ENCODE measurements around the gene HSPA14.
"Not testable (repeated sequence)": the region's sequence is repeated elsewhere in the genome, so short reads cannot be mapped to it uniquely, and the experiment has no call there.

Gene HSPA14

GRCh38 chr10:14884082-14884481 is 46.0 kb downstream of the HSPA14 start:
- no peak for DNase-seq

- DNase-seq, result no peak
These were observed 51.2 kb downstream of the HSPA14 start for GRCh38 chr10:14889318-14889717.

GRCh38 chr10:14891151-14891550 is 53.0 kb downstream of the HSPA14 start:
- no peak for DNase-seq

GRCh38 chr10:14904316-14904732 is 66.2 kb downstream of the HSPA14 start:
- DNase-seq, result no peak

GRCh38 chr10:14904864-14905263 is 66.8 kb downstream of the HSPA14 start:
- DNase-seq, result no peak

- DNase-seq, result no peak
These were observed 67.8 kb downstream of the HSPA14 start for GRCh38 chr10:14905890-14906289.

- no peak for DNase-seq
These were observed 68.7 kb downstream of the HSPA14 start for GRCh38 chr10:14906765-14907164.

- DNase-seq, result not testable (repeated sequence)
These were observed 69.5 kb downstream of the HSPA14 start for GRCh38 chr10:14907591-14907990.

- DNase-seq, result no peak
These were observed 71.0 kb downstream of the HSPA14 start for GRCh38 chr10:14909101-14909500.

GRCh38 chr10:14910953-14911352 is 72.8 kb downstream of the HSPA14 start:
- no peak for DNase-seq

GRCh38 chr10:14911801-14912200 is 73.7 kb downstream of the HSPA14 start:
- no peak for DNase-seq

GRCh38 chr10:14916600-14916999 is 78.5 kb downstream of the HSPA14 start:
- DNase-seq, result no peak

GRCh38 chr10:14917827-14918226 is 79.7 kb downstream of the HSPA14 start:
- no peak for DNase-seq

- DNase-seq, result no peak
These were observed 80.9 kb downstream of the HSPA14 start for GRCh38 chr10:14918964-14919363.
